Measurements from ENCODE around the gene KLHL17. TPM values are rescaled to one million over a fixed set of nuclear protein-coding genes. Genes with fewer than 3 reads are reported as not detected.

KLHL17 gene
- total and polyA plus RNA-seq, 10 of the 15 experiments (the other 5 are each of a cell fraction or from before 2014, with no cell fraction given): 0.03 to 30.6 (median 5.3) TPM

DNA sequence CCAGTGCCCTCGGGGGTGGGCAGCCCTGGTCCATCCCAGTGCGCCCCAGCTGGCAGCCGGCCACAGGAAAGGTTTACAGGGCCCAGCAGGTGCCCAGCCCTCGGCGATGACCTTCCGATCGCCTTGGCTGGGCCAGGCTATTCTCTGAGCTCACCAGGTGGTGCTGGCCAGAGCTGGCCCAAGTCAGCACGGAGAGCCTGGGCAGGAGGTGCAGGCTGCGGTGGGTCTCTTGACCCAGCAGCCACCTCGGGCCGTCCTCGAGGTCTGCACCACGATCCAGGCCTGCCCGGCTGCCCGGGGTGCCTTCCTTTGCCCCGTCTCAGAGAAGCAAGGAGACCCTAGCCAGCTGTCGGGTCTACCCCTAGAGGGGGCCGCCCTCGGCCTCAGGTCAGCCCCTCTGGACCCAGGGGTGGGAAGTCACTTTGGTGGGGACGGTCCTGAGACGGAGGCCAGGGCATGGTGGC lies 21.1 kb downstream of the KLHL17 start (continued):
- TF ChIP-seq ZBED1 (IDR thresholded peaks at IDR 0.05; ENCODE audit: borderline replicate concordance): no peak
- no peak for TF ChIP-seq BMI1 (IDR thresholded peaks at IDR 0.05; ENCODE audit: borderline replicate concordance)
- TF ChIP-seq TCF7 (IDR thresholded peaks at IDR 0.05; ENCODE audit: borderline replicate concordance): no peak
- TF ChIP-seq MTA3 (IDR thresholded peaks at IDR 0.05; ENCODE audit: borderline replicate concordance, low read length): no peak
- TF ChIP-seq NFYB (IDR thresholded peaks at IDR 0.05; ENCODE audit: insufficient read depth, low read depth, low read length): no peak
- no peak for TF ChIP-seq GATAD2B (conservative IDR thresholded peaks at IDR 0.05; ENCODE audit: low read depth)
- no peak for TF ChIP-seq CBX3 (IDR thresholded peaks at IDR 0.05; ENCODE audit: borderline replicate concordance, low read depth)
- no peak for TF ChIP-seq YY1 (IDR thresholded peaks at IDR 0.05; ENCODE audit: low read depth, low read length)
- no peak for TF ChIP-seq RBBP5 (conservative IDR thresholded peaks at IDR 0.05)

DNA sequence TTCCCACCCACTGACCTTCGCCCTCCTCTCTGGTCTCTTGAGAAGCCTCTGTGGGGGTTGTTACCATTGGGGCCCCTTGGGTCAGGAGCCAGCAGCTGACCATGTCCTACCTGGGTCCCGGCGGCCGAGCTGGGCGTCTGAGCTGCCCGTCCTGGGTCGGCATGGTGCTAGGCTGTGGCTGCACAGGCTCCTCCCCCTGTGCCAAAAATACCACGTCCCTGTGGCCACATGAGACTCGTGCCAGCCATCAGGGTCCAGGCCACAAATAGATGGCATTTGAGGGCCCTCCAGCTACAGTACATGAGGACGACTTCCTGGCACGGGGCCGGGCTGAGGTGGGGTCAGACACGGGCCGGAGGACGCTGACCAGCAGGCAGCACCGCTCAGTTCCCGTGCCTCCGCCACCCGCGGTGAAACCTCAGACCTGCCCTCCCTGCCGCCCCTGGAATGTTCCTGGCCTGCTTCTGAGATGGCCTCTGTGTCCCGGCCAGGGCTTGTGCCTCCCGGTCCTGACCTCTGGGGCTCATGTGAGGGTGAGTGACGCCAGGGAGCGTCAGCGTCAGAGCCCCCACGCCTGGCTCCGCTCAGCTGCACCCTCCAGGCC lies 21.7 kb downstream of the KLHL17 start, which contains the start of gene PERM1:
Gene PERM1, minus strand, starts transcription at position 139 of the 604 bp plus-strand sequence. CDS start 1,064 bp downstream, outside the sequence.
- 38% methylated on average over 28 of the region's 28 CpGs for WGBS (ENCODE audit: insufficient coverage, insufficient replicate concordance, low lambda C conversion rate, missing lambda C conversion rate)
- ChIA-PET RAD21 (ENCODE audit: unreplicated experiment) (interaction anchor here (1.0 to 2.2 kb wide), 6 partner anchors 8 to 309 kb away, joined by 3 to 16 read pairs (median 6); partner anchors contain the start of gene ISG15), SMC1A (ENCODE audit: uncharacterized antibody, unreplicated experiment) (interaction anchor here (0.7 to 2.2 kb wide), 4 partner anchors 15 to 228 kb away, joined by 3 to 5 read pairs (median 4); partner anchors contain the start of gene PLEKHN1), POLR2A (interaction anchor here (0.8 kb wide), 2 partner anchors 15 to 32 kb away, joined by 3 read pairs; partner anchors contain the start of genes ISG15 and PLEKHN1), CTCF (interaction anchor here (1.6 to 8.0 kb wide), 7 partner anchors 11 to 310 kb away, joined by 4 to 56 read pairs (median 12); no protein-coding TSS in a partner anchor)
- Histone ChIP-seq H3K27ac (ENCODE audit: control insufficient read depth, insufficient read depth) (no peak within 1 kb of the TSS), H3K36me3 (ENCODE audit: control insufficient read depth in 2 of 2, insufficient read depth in 2 of 2, low read length in 1 of 2) (no peaks in the 10 kb centered on the region), H3K79me2 (ENCODE audit: control insufficient read depth, insufficient read depth, low read length) (no peaks in the 10 kb centered on the region), H3K9me3 (replicated peaks; ENCODE audit: control insufficient read depth, insufficient read depth, low read length) (no peaks in the 10 kb centered on the region; the same call in 2 of the 3 replicates), H3K4me2 (ENCODE audit: control insufficient read depth, insufficient read depth) (no peak within 1 kb of the TSS), H3K9ac (ENCODE audit: control insufficient read depth, insufficient read depth, low read length) (no peak within 1 kb of the TSS), H3K4me1 (ENCODE audit: control insufficient read depth, insufficient read depth, low read length) (no peaks in the 10 kb centered on the region), H3K4me3 (no peak within 1 kb of the TSS), H2AFZ (ENCODE audit: control insufficient read depth, low read depth, low read length) (no peak within 1 kb of the TSS), H3K27me3 (replicated peaks in 1 of 2; ENCODE audit: control insufficient read depth in 2 of 2, insufficient read depth in 2 of 2, low read length in 1 of 2) (no peaks in the 10 kb centered on the region), H4K20me1 (ENCODE audit: control insufficient read depth, insufficient read depth) (no peaks in the 10 kb centered on the region)
- BruUV-seq (replicated peaks): no TSS peak
- ATAC-seq (no peak), FAIRE-seq (no peak), DNase-seq (ENCODE audit: low read depth, low spot score) (no peak)
- intact Hi-C loops (cut with micrococcal nuclease; ENCODE audit: unreplicated experiment) (no loop called here), in situ Hi-C loops (cut with MboI) (loop anchor here (5.0 kb wide), 1 partner anchor 80 kb away; no protein-coding TSS in a partner anchor)
- TF ChIP-seq BACH1 (IDR thresholded peaks at IDR 0.05; ENCODE audit: borderline replicate concordance) (no peak), SUZ12 (IDR thresholded peaks at IDR 0.05; ENCODE audit: unreplicated experiment) (no peak), EED (IDR thresholded peaks at IDR 0.05; ENCODE audit: low read depth) (no peak), TBL1XR1 (IDR thresholded peaks at IDR 0.05; ENCODE audit: low read depth, low read length) (no peak)
- TF ChIP-seq, protein P1, sequence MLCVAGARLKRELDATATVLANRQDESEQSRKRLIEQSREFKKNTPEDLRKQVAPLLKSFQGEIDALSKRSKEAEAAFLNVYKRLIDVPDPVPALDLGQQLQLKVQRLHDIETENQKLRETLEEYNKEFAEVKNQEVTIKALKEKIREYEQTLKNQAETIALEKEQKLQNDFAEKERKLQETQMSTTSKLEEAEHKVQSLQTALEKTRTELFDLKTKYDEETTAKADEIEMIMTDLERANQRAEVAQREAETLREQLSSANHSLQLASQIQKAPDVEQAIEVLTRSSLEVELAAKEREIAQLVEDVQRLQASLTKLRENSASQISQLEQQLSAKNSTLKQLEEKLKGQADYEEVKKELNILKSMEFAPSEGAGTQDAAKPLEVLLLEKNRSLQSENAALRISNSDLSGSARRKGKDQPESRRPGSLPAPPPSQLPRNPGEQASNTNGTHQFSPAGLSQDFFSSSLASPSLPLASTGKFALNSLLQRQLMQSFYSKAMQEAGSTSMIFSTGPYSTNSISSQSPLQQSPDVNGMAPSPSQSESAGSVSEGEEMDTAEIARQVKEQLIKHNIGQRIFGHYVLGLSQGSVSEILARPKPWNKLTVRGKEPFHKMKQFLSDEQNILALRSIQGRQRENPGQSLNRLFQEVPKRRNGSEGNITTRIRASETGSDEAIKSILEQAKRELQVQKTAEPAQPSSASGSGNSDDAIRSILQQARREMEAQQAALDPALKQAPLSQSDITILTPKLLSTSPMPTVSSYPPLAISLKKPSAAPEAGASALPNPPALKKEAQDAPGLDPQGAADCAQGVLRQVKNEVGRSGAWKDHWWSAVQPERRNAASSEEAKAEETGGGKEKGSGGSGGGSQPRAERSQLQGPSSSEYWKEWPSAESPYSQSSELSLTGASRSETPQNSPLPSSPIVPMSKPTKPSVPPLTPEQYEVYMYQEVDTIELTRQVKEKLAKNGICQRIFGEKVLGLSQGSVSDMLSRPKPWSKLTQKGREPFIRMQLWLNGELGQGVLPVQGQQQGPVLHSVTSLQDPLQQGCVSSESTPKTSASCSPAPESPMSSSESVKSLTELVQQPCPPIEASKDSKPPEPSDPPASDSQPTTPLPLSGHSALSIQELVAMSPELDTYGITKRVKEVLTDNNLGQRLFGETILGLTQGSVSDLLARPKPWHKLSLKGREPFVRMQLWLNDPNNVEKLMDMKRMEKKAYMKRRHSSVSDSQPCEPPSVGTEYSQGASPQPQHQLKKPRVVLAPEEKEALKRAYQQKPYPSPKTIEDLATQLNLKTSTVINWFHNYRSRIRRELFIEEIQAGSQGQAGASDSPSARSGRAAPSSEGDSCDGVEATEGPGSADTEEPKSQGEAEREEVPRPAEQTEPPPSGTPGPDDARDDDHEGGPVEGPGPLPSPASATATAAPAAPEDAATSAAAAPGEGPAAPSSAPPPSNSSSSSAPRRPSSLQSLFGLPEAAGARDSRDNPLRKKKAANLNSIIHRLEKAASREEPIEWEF (IDR thresholded peaks at IDR 0.05; ENCODE audit: insufficient replicate concordance, low read depth, low read length): no peak
- TF ChIP-seq, protein P2, sequence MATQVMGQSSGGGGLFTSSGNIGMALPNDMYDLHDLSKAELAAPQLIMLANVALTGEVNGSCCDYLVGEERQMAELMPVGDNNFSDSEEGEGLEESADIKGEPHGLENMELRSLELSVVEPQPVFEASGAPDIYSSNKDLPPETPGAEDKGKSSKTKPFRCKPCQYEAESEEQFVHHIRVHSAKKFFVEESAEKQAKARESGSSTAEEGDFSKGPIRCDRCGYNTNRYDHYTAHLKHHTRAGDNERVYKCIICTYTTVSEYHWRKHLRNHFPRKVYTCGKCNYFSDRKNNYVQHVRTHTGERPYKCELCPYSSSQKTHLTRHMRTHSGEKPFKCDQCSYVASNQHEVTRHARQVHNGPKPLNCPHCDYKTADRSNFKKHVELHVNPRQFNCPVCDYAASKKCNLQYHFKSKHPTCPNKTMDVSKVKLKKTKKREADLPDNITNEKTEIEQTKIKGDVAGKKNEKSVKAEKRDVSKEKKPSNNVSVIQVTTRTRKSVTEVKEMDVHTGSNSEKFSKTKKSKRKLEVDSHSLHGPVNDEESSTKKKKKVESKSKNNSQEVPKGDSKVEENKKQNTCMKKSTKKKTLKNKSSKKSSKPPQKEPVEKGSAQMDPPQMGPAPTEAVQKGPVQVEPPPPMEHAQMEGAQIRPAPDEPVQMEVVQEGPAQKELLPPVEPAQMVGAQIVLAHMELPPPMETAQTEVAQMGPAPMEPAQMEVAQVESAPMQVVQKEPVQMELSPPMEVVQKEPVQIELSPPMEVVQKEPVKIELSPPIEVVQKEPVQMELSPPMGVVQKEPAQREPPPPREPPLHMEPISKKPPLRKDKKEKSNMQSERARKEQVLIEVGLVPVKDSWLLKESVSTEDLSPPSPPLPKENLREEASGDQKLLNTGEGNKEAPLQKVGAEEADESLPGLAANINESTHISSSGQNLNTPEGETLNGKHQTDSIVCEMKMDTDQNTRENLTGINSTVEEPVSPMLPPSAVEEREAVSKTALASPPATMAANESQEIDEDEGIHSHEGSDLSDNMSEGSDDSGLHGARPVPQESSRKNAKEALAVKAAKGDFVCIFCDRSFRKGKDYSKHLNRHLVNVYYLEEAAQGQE (IDR thresholded peaks at IDR 0.05; ENCODE audit: low read depth, low read length): no peak
